Renal pelvis (tissue), 12 donors: ENCODE measurements around the gene CDCA4. TPM values are rescaled to one million over a fixed set of nuclear protein-coding genes. Genes with fewer than 3 reads are reported as not detected.
"Not testable (repeated sequence)": the region's sequence is repeated elsewhere in the genome, so short reads cannot be mapped to it uniquely, and the experiment has no call there.

Experiments
- DNase-seq: peaks from one replicate; pipeline ENCODE4 v3.0.0-alpha.2; 2013
- long read RNA-seq, 16 experiments: transcript quantifications; one replicate each; lab custom pipeline, GENCODE V29; 2026
- polyA plus RNA-seq, 3 donors: library from polyadenylated mRNA; unstranded; fragments of 120-200 nt; gene quantifications; one replicate each; pipeline ENCODE4 v1.2.1, GENCODE V29; 2013; ENCODE audit not compliant: insufficient read length in 3 of 3

CDCA4 gene
- 10 to 100 TPM; 18.7 to 24.8 (median 23.3) TPM for polyA plus RNA-seq
- long read RNA-seq, donor 1, transcript CDCA4-201 (2 exons, 2,513 nt): major isoform, 17 of 32 reads
- long read RNA-seq, donor 1, partial matches to known transcripts: 15 of 32 reads
- long read RNA-seq, donor 1, other reads (novel, unspliced or antisense): 0 of 32 reads
- long read RNA-seq, donor 2, transcript CDCA4-201 (2 exons, 2,513 nt): major isoform, 15 of 15 reads
- long read RNA-seq, donor 2, partial matches to known transcripts: 0 of 15 reads
- long read RNA-seq, donor 2, other reads (novel, unspliced or antisense): 0 of 15 reads
- long read RNA-seq, donor 3, transcript CDCA4-201 (2 exons, 2,513 nt): major isoform, 23 of 23 reads
- long read RNA-seq, donor 3, partial matches to known transcripts: 0 of 23 reads
- long read RNA-seq, donor 3, other reads (novel, unspliced or antisense): 0 of 23 reads
- long read RNA-seq, donor 4, transcript CDCA4-201 (2 exons, 2,513 nt): major isoform, 16 of 35 reads
- long read RNA-seq, donor 4, partial matches to known transcripts: 19 of 35 reads
- long read RNA-seq, donor 4, other reads (novel, unspliced or antisense): 0 of 35 reads
- long read RNA-seq, donor 5, transcript CDCA4-201 (2 exons, 2,513 nt): major isoform, 11 of 11 reads
- long read RNA-seq, donor 5, partial matches to known transcripts: 0 of 11 reads
- long read RNA-seq, donor 5, other reads (novel, unspliced or antisense): 0 of 11 reads
- long read RNA-seq, donor 6, transcript CDCA4-201 (2 exons, 2,513 nt): major isoform, 10 of 10 reads
- long read RNA-seq, donor 6, partial matches to known transcripts: 0 of 10 reads
- long read RNA-seq, donor 6, other reads (novel, unspliced or antisense): 0 of 10 reads
- long read RNA-seq, donor 7, transcript CDCA4-201 (2 exons, 2,513 nt): major isoform, 19 of 19 reads
- long read RNA-seq, donor 7, partial matches to known transcripts: 0 of 19 reads
- long read RNA-seq, donor 7, other reads (novel, unspliced or antisense): 0 of 19 reads
- long read RNA-seq, donor 8, transcript CDCA4-201 (2 exons, 2,513 nt): major isoform, 11 of 24 reads
- long read RNA-seq, donor 8, partial matches to known transcripts: 13 of 24 reads
- long read RNA-seq, donor 8, other reads (novel, unspliced or antisense): 0 of 24 reads
- long read RNA-seq, donor 9, transcript CDCA4-201 (2 exons, 2,513 nt): major isoform, 24 of 24 reads
- long read RNA-seq, donor 9, partial matches to known transcripts: 0 of 24 reads
- long read RNA-seq, donor 9, other reads (novel, unspliced or antisense): 0 of 24 reads
- long read RNA-seq, donor 10, transcript CDCA4-201 (2 exons, 2,513 nt): major isoform, 14 of 14 reads
- long read RNA-seq, donor 10, partial matches to known transcripts: 0 of 14 reads
- long read RNA-seq, donor 10, other reads (novel, unspliced or antisense): 0 of 14 reads
- long read RNA-seq, donor 11, transcript CDCA4-201 (2 exons, 2,513 nt): major isoform, 14 of 14 reads
- long read RNA-seq, donor 11, partial matches to known transcripts: 0 of 14 reads
- long read RNA-seq, donor 11, other reads (novel, unspliced or antisense): 0 of 14 reads
- long read RNA-seq, donor 12, transcript CDCA4-201 (2 exons, 2,513 nt): major isoform, 26 of 26 reads
- long read RNA-seq, donor 12, partial matches to known transcripts: 0 of 26 reads
- long read RNA-seq, donor 12, other reads (novel, unspliced or antisense): 0 of 26 reads
- long read RNA-seq, donor 13, transcript CDCA4-201 (2 exons, 2,513 nt): major isoform, 6 of 19 reads
- long read RNA-seq, donor 13, partial matches to known transcripts: 13 of 19 reads
- long read RNA-seq, donor 13, other reads (novel, unspliced or antisense): 0 of 19 reads
- long read RNA-seq, donor 14: 0 reads
- long read RNA-seq, donor 15: 0 reads
- long read RNA-seq, donor 16, transcript CDCA4-201 (2 exons, 2,513 nt): major isoform, 23 of 39 reads
- long read RNA-seq, donor 16, partial matches to known transcripts: 16 of 39 reads
- long read RNA-seq, donor 16, other reads (novel, unspliced or antisense): 0 of 39 reads

DNA sequence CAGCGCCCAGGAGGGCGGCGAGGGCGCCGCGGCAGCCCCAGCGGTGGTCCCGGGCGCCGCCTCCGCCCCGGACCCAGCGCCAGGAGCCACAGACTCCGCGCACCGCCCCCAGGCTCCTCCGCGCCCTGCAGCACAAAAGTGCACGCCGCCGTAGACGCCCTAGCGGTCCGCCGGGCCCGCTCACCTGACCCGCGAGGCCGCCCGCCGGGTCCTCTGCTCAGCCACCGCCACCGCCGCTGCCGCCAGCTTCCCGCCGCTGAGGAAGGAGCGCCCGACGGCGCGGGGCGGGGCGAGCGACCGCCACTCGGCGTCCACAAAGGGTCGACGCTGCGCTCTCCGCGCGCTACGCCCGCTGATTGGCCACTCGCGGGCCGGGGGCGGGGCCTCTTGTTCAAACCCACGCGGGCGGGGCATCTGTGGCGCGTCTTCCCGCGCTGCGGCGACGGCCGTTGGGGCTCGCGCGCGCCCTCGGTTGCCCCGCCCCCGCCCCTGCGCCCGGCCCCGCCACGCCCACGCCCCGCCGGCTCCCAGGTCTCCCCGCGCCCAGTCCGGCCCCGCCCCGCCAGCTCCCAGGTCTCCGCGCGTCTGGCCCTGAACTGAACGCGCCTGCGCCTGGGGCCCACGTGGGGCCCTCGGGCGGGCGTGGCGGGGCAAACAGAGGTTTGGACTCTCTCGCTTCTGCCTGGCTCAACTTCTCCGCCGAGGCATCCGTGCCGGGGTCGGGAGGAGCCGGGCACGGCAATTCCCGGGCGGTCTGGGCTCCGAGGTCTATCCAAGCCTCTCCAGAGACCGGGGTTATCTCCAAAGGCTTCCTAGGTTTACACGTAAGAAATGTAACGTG, at the start of gene CDCA4:
Gene CDCA4, minus strand, starts transcription at position 269 of the 841 bp plus-strand sequence. CDS start 9,154 bp downstream, outside the sequence.
- peak; percentile 97 for DNase-seq

GRCh38 chr14:105069871-105070759, 49.2 kb upstream of the CDCA4 start:
- DNase-seq: no peak

- DNase-seq: no peak
Observed at GRCh38 chr14:105069522-105069870, 48.6 kb upstream of the CDCA4 start.

DNA sequence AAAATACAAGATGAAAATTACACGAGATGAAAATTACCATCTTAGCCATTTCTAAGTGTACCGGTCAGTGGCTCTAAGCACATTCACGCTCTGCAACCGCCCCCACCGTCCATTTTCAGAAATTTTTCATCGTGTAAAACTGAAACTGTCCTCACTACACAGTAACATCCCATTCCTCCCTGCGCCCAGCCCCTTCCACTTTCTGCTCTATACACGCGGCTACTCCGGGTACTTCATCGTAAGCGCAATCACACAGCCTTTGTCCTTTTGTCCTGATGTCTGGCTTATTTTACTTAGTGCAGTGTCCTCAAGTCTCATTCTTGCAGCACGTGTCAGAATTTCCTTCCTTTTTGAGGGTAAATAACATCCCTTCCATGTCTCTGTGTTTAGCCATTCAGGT, 47.9 kb upstream of the CDCA4 start:
- no peak for DNase-seq

DNA sequence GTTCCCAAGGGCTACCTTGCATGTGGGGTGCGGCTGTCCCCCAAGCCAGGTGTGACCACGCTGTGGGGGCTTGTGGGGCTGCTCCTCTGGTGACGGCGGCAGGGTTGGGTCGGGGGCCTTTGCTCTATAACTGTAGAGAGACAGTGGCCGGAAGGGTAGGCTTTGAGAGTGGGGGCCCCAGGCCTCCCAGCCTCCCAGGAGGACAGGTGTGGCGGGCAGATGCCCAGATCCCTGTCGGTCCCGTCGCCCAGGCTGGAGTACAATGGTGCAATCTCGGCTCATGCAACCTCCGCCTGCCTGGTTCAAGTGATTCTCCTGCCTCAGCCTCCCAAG, 47.1 kb upstream of the CDCA4 start:
- no peak for DNase-seq

GRCh38 chr14:105067140-105067968, 46.5 kb upstream of the CDCA4 start:
- DNase-seq: no peak

- DNase-seq: no peak
Observed at GRCh38 chr14:105066240-105067071, 45.6 kb upstream of the CDCA4 start.

GRCh38 chr14:105065280-105066228, 44.7 kb upstream of the CDCA4 start, which contains the start of gene GPR132:
GPR132 (minus strand) TSS chr14:105065430; CDS start chr14:105055420, 10,010 bp downstream.
- DNase-seq: no peak

GRCh38 chr14:105064721-105065143, 43.8 kb upstream of the CDCA4 start:
- DNase-seq: no peak

DNA sequence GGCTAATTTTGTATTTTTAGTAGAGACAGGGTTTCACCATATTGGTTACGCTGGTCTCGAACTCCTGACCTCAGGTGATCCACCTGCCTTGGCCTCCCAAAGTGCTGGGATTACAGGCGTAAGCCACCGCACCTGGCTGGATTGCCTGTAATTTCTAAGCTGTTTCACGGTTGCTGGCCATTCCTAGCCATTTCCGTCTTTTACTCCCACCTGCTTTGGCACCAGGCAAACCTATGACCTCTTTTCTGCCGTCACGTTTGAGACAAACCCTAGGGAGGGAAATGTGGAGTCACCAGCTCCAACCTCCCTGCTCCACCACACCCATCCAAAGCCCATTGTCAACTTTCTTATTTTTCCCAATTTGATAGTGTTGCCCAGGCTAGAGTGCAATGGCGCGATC, 43.1 kb upstream of the CDCA4 start:
- no peak for DNase-seq

GRCh38 chr14:105063506-105063905, 42.6 kb upstream of the CDCA4 start:
- DNase-seq: not testable (repeated sequence)

- no peak for DNase-seq
Observed at GRCh38 chr14:105063056-105063455, 42.2 kb upstream of the CDCA4 start.

DNA sequence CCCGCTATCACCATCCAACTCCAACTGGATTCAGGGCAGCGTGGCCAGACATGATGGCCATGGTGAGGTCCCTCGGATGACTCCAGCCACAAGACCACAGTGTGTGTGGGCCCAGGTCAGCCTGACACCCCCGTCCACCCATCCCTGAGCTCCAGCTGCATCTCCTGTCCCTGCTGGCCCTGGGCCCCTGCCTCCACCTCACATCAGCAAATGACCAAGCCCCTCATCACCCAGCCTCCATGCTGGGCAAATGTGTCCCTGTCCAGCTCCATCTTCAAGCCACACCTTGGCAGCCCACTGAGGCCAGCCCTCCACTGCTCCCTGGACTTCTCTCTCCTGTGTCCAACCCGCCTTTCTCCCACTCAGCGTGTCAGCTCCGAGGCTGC, 41.2 kb upstream of the CDCA4 start:
- DNase-seq: no peak

DNA sequence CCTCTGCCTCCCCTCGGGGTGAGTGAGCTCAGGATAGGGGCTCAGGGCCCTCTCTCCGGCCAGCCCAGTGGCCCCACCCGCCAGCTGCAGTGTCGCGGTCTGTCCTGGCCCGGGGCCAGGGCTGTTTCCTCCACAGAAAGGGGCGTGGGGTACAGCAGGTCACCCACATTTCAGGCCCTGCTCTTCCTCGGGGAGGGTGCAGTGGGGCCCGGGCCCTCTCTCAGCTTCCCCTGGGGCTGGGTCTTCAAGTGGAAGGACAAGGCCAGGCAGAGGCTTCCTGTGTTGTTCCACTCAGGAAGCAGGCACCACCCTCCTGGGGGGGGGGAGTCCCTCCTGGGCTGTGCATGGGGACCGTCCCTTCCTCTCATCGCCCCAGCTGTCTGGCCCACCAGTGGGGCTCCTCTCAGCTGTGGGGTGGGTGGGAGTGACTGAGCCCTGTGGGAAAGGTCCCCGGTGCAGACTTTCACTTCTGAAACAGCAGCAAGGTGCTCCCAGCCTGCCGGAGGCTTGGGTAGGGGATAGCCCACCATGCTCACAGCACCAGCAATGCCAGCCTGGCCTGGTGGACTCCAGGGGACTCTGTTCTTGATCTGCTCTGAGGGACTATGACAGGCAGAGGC, 40.7 kb upstream of the CDCA4 start:
- no peak for DNase-seq
